ENCODE measurements around the gene COL4A3. TPM values are rescaled to one million over a fixed set of nuclear protein-coding genes. Genes with fewer than 3 reads are reported as not detected.

The COL4A3 gene
- total RNA-seq, 2 donors from 2014 or later = 0.30 to 0.42 TPM

DNA sequence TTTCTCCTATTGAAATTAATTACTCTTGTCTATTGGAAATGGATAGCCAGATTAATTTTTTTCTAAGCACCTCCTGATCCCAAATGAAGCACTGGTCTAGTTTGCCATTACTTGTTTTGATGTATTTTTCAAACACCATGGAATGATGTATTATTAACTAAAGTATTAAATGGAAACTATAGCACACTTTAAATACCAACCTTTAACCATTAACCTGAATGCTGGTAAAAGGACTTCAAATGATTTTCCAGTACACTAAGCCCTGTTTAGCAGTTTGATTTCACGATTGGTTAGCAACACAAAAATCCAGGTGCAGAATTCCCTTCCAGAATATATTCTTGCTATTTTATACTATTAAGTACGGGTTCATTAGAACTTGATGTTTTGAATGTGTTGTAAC lies 37.3 kb downstream of the COL4A3 start:
- Histone ChIP-seq H3K9ac (ENCODE audit: low read depth in 2 of 2, low read length in 2 of 2) (no peak overlapping the region), H3K36me3 (no peaks in the 10 kb centered on the region), H3K27ac (no peak overlapping the region), H3K4me1 (no peaks in the 10 kb centered on the region), H3K4me3 (no peak overlapping the region), H3K9me3 (no peaks in the 10 kb centered on the region), H3K27me3 (no peaks in the 10 kb centered on the region)
- intact Hi-C loops (cut with DNase I) = no loop called here
- TF ChIP-seq, protein P1, sequence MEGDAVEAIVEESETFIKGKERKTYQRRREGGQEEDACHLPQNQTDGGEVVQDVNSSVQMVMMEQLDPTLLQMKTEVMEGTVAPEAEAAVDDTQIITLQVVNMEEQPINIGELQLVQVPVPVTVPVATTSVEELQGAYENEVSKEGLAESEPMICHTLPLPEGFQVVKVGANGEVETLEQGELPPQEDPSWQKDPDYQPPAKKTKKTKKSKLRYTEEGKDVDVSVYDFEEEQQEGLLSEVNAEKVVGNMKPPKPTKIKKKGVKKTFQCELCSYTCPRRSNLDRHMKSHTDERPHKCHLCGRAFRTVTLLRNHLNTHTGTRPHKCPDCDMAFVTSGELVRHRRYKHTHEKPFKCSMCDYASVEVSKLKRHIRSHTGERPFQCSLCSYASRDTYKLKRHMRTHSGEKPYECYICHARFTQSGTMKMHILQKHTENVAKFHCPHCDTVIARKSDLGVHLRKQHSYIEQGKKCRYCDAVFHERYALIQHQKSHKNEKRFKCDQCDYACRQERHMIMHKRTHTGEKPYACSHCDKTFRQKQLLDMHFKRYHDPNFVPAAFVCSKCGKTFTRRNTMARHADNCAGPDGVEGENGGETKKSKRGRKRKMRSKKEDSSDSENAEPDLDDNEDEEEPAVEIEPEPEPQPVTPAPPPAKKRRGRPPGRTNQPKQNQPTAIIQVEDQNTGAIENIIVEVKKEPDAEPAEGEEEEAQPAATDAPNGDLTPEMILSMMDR (IDR thresholded peaks at IDR 0.05) = no peak
- DNase-seq = no peak

DNA sequence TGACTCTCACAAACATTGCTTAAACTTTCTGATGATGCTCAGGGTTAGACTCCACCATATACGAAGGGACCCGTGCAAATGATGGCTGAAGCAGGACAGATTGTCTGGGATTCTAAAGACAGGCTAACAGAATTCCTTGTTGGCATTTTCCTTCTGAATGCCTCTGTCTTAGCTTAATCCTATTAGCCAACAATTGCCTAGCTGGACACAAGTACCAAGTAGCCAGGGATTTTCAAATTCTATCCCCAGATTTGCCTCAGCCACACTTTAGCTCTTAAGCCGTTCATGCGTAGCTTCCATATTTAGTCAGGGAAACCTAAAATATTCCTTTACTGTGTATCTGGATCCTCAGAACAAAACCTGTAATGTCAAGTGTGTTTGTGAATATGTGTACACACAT lies 40.0 kb downstream of the COL4A3 start:
- Histone ChIP-seq H3K9ac (ENCODE audit: low read depth in 2 of 2, low read length in 2 of 2) (no peak overlapping the region), H3K9me3 (no peaks in the 10 kb centered on the region), H3K4me3 (no peak overlapping the region), H3K27ac (no peak overlapping the region), H3K36me3 (no peaks in the 10 kb centered on the region), H3K27me3 (no peaks in the 10 kb centered on the region), H3K4me1 (no peaks in the 10 kb centered on the region)
- DNase-seq = no peak
- intact Hi-C loops (cut with DNase I) = no loop called here
- TF ChIP-seq, protein P1 (IDR thresholded peaks at IDR 0.05) = no peak

GRCh38 chr2:227205701-227206100 lies 41.3 kb downstream of the COL4A3 start:
- no peaks in the 10 kb centered on the region for H3K36me3 ChIP-seq
- no peaks in the 10 kb centered on the region for H3K4me1 ChIP-seq
- no peaks in the 10 kb centered on the region for H3K9me3 ChIP-seq
- DNase-seq = no peak
- H3K9ac ChIP-seq (ENCODE audit: low read depth in 2 of 2, low read length in 2 of 2) = no peak overlapping the region
- TF ChIP-seq, protein P1 (IDR thresholded peaks at IDR 0.05) = no peak
- no peaks in the 10 kb centered on the region for H3K27me3 ChIP-seq
- no peak overlapping the region for H3K4me3 ChIP-seq
- intact Hi-C loops (cut with DNase I) = no loop called here
- H3K27ac ChIP-seq = no peak overlapping the region

- Histone ChIP-seq H3K4me3 (no peak overlapping the region), H3K36me3 (no peaks in the 10 kb centered on the region), H3K27me3 (no peaks in the 10 kb centered on the region), H3K27ac (no peak overlapping the region), H3K9me3 (no peaks in the 10 kb centered on the region), H3K4me1 (no peaks in the 10 kb centered on the region), H3K9ac (ENCODE audit: low read depth in 2 of 2, low read length in 2 of 2) (no peak overlapping the region)
- TF ChIP-seq, protein P1 (IDR thresholded peaks at IDR 0.05) = no peak
- intact Hi-C loops (cut with DNase I) = no loop called here
- no peak for DNase-seq
Measured at GRCh38 chr2:227206406-227206805, 42.0 kb downstream of the COL4A3 start.

DNA sequence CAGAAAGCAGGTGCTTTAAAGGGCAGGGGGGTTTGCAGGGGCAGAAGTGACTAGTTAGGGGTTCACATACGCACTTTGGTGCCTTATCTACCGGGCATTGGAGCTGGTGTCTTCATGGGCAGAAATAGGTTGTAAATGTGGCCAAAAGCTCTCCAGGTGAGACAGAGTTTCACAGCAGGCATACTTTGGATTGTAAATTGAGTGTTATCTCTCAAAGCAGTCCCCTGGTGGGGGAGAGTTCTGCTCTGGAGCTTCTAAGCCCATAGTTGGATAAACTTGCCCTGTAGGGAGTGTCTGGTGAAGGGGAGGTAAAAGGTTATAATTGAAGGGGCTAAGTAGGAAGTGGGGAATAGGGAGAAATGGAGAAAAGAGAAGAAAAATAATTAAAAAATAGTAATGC lies 43.1 kb downstream of the COL4A3 start:
- TF ChIP-seq, protein P1 (IDR thresholded peaks at IDR 0.05) = no peak
- Histone ChIP-seq H3K9ac (ENCODE audit: low read depth in 2 of 2, low read length in 2 of 2) (no peak overlapping the region), H3K9me3 (no peaks in the 10 kb centered on the region), H3K27ac (no peak overlapping the region), H3K4me1 (no peaks in the 10 kb centered on the region), H3K4me3 (no peak overlapping the region), H3K27me3 (no peaks in the 10 kb centered on the region), H3K36me3 (no peaks in the 10 kb centered on the region)
- DNase-seq = no peak
- intact Hi-C loops (cut with DNase I) = no loop called here

GRCh38 chr2:227214622-227215041 lies 50.2 kb downstream of the COL4A3 start:
- no peak overlapping the region for H3K27ac ChIP-seq
- no peaks in the 10 kb centered on the region for H3K36me3 ChIP-seq
- no peaks in the 10 kb centered on the region for H3K4me1 ChIP-seq
- no peak for DNase-seq
- no peaks in the 10 kb centered on the region for H3K27me3 ChIP-seq
- no peak overlapping the region for H3K9ac ChIP-seq (ENCODE audit: low read depth in 2 of 2, low read length in 2 of 2)
- intact Hi-C loops (cut with DNase I) = no loop called here
- H3K4me3 ChIP-seq = no peak overlapping the region
- H3K9me3 ChIP-seq = no peaks in the 10 kb centered on the region
- TF ChIP-seq, protein P1 (IDR thresholded peaks at IDR 0.05) = no peak

Data from colonic mucosa (tissue), 4 donors.